Measurements from ENCODE around the gene HSF2BP. TPM values are rescaled to one million over a fixed set of nuclear protein-coding genes. Genes with fewer than 3 reads are reported as not detected.

HSF2BP gene
- total RNA-seq, 4 donors from 2014 or later: 0.39 to 0.97 TPM; not detected in 2

- WGBS, 2 donors: 89% methylated on average over 23 of the region's 23 CpGs
- H3K4me3 ChIP-seq (ENCODE audit: low read depth, poor library complexity, severe bottlenecking): no peak overlapping the region
- no peak for TF ChIP-seq POLR2A (IDR thresholded peaks at IDR 0.05)
- no peak for TF ChIP-seq CTCF (IDR thresholded peaks at IDR 0.05)
- DNase-seq (ENCODE audit: low spot score in 2 of 2): peak in 1 of 2 donors; percentile 82
- intact Hi-C loops (cut with DNase I; ENCODE audit: low total_unique reads): no loop called here
Observed at GRCh38 chr21:43658769-43659135, 536 bp downstream of the HSF2BP start.

DNA sequence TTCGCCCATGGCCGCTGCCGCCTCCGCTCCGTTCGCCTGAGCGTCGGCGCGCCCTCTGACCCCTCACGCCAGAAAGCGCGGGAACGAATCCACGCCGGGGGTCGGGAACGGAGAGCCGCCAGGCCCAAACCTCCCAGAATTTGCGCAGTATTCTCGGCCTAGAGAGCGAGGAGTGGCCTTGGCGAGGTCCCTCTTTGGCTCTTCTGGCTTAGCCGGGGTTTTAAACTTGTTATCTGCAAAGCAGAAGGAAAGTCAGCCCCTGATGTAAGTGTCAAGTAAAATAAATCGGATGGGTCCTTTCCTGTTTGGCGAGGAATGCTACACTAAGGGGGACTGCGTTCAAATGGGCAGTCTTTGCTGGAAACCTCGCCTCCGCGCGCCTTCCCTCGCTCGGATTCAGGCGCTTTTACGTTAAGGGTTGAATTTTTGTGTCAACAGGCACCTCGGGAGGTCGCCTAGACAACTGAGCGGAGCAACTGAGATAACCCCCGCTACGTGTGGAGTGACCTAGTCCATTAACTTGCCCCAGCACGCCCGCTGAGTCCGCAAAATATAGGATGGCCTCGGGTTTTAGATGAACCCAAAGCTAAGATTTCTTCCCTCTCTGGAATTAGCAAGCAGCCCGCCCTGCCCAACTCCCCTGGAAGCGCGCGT lies 1.1 kb downstream of the HSF2BP start:
- 94 to 95% methylated on average over 48 of the region's 48 CpGs for WGBS, 2 donors
- DNase-seq (ENCODE audit: low spot score in 2 of 2): peak in 1 of 2 donors; percentile 82
- intact Hi-C loops (cut with DNase I; ENCODE audit: low total_unique reads): no loop called here
- TF ChIP-seq POLR2A (IDR thresholded peaks at IDR 0.05) (no peak), CTCF (IDR thresholded peaks at IDR 0.05) (no peak)
- H3K4me3 ChIP-seq (ENCODE audit: low read depth, poor library complexity, severe bottlenecking): no peak overlapping the region

DNA sequence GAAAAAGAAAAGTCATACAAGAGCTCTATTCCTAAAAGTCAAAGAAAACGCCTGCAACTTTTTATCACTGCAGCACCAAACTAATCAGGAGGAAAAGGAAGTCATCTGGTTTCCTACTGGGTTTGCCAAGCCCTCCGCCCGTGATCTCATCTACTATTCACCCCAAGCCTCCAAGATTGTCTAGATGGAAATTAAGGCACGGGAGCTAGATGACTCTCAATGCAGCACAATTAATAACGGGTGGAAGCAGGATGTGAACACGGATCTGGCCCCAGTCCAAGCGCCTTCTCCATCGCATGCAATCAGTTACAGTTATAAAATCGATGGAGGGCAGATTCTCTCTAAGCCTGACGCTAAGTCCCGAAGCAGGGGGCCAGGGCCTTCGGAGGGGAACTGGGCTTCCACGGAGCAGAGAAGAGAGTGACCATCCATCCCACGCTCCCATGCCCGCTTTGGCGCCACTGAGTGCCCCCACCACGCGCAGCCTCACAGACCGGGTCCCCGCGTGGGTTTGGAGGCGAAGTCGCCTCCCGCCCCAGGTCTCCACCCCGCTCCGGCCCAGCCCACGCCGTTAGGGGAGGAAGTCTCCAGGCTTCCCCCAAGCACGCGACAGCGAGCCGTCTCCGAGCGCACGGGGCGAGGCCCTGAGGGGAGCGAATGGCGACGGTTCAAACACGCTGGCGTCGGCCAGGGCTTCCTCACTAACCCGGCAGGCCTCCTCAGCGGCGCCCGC lies 1.8 kb downstream of the HSF2BP start:
- DNase-seq (ENCODE audit: low spot score in 2 of 2): peak in 1 of 2 donors; percentile 86
- TF ChIP-seq CTCF (IDR thresholded peaks at IDR 0.05): no peak
- no peak overlapping the region for H3K4me3 ChIP-seq (ENCODE audit: low read depth, poor library complexity, severe bottlenecking)
- intact Hi-C loops (cut with DNase I; ENCODE audit: low total_unique reads): no loop called here
- WGBS, 2 donors: 80 to 81% methylated on average over 45 to 46 of the region's 46 CpGs

DNA sequence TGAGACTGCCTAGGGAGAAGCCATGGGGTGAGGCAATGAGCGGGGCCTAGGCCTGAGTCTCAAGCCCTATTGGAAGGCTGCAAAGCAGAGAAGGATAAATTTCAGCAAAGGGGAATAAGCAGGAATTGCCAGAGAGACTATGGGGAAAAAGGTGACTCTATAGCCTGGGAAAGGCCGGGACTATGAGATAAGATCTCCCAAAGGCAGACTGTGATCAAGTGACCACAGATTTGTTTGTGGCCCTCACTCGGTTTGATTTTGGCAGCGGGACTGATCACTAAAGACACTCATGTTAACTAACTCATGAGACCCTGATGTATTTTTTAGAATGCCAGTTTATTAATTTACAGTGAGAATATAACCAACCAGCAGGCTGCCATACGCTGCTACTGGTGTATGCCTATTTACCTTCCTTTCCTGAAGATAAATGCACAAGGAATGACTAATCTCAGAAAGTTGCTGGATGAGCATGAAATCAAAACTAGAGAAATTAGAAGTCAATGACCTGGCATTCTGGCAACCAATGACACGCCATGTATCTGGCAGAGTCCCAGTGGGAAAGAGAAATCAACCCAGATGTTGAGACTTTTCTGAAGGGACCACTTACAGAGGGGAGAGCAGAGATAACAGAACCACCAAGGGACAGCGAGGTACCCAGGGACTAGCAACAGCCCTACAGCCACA lies 4.3 kb downstream of the HSF2BP start:
- DNase-seq (ENCODE audit: low spot score in 2 of 2): peak in 1 of 2 donors; percentile 70
- H3K4me3 ChIP-seq (ENCODE audit: low read depth, poor library complexity, severe bottlenecking): no peak overlapping the region
- TF ChIP-seq POLR2A (IDR thresholded peaks at IDR 0.05): no peak
- no peak for TF ChIP-seq CTCF (IDR thresholded peaks at IDR 0.05)
- intact Hi-C loops (cut with DNase I; ENCODE audit: low total_unique reads): no loop called here
- 88 to 92% methylated on average over 7 of the region's 7 CpGs for WGBS, 2 donors

DNA sequence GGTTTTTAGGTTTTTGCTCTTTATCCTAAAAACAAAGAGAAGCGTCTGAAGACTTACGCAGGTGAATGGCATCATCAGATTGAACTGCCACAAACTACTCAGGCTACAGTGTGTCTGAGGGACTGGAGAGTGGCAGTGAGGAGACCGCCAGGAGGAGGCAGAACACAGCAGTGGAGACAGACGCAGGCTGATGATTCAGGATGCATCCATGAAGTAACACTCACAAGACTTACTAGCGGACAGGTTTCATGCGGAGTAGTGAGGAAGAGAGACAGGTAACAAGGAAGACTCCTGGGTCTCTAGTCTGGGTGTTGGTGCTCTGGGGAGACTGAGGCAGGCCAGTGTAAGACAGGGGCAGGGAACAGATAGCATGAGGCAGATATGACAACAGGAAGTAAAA lies 5.7 kb downstream of the HSF2BP start:
- DNase-seq (ENCODE audit: low spot score in 2 of 2): no peak
- TF ChIP-seq POLR2A (IDR thresholded peaks at IDR 0.05) (no peak), CTCF (IDR thresholded peaks at IDR 0.05) (no peak)
- H3K4me3 ChIP-seq (ENCODE audit: low read depth, poor library complexity, severe bottlenecking): no peak overlapping the region
- 89 to 90% methylated on average over 6 of the region's 6 CpGs for WGBS, 2 donors
- intact Hi-C loops (cut with DNase I; ENCODE audit: low total_unique reads): no loop called here
